Ovary (tissue), 3 donors: ENCODE results near the gene PDE3B.

Experiments
- POLR2A ChIP-seq: fragments of 450-650 bp; IDR thresholded peaks from one replicate; pipeline ENCODE4 v1.6.1; 2017; ENCODE audit warnings: antibody characterized with exemption, mild to moderate bottlenecking, moderate library complexity
- TF ChIP-seq, protein P1 (sequence below), 3 donors: fragments of 450-650 bp in 2 of 3; fragments of 200-600 bp in 1 of 3; IDR thresholded peaks; one replicate each; pipeline versions ENCODE4 v1.5.1 to v1.8.0; 2016 to 2022; ENCODE audit warnings: antibody characterized with exemption in 3 of 3, mild to moderate bottlenecking in 1 of 3
- donor health status: DM: no; HTN: no; CAD: no.

DNA sequence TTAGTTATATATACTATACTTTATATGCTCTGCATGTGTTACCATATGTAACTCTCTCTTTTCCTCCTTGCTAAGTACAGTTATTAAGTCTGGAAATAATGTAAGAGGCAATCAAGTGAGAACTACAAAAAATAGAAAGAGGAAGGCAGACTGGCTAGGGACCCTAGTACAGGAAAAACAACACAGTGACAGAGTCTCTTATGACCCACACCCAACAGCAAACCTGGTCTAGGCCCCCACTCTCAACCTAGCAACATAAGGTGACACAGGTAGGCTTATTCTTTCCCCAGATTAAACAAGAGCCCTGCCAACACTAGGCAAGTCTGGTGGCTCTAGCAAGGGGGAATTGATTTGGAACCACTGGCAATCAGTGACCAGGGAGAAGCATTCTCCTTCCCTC lies 132.3 kb downstream of the PDE3B start:
- TF ChIP-seq, protein P1, sequence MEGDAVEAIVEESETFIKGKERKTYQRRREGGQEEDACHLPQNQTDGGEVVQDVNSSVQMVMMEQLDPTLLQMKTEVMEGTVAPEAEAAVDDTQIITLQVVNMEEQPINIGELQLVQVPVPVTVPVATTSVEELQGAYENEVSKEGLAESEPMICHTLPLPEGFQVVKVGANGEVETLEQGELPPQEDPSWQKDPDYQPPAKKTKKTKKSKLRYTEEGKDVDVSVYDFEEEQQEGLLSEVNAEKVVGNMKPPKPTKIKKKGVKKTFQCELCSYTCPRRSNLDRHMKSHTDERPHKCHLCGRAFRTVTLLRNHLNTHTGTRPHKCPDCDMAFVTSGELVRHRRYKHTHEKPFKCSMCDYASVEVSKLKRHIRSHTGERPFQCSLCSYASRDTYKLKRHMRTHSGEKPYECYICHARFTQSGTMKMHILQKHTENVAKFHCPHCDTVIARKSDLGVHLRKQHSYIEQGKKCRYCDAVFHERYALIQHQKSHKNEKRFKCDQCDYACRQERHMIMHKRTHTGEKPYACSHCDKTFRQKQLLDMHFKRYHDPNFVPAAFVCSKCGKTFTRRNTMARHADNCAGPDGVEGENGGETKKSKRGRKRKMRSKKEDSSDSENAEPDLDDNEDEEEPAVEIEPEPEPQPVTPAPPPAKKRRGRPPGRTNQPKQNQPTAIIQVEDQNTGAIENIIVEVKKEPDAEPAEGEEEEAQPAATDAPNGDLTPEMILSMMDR (IDR thresholded peaks at IDR 0.05): no peak
- no peak for TF ChIP-seq POLR2A
